OCI-LY7 (cell line): ENCODE results near the gene HEATR5A. TPM values are rescaled to one million over a fixed set of nuclear protein-coding genes. Genes with fewer than 3 reads are reported as not detected.

ENCODE experiments used
- BruUV-seq: library from RNA; stranded (reverse); fragments of 400-500 nt; replicated peaks from 2 replicates; lab custom pipeline; 2021; lab: Mats Ljungman, UMichigan
- CTCF ChIA-PET: fragments of 300-600 bp; sonication (Branson Sonifier 250); formaldehyde crosslinking; loops from one replicate; lab custom pipeline; 2022; ENCODE audit warnings: antibody characterized with exemption; ENCODE audit not compliant: unreplicated experiment; lab: Charles Lee
- POLR2A ChIA-PET: fragments of 300-600 bp; sonication (Branson Sonifier 250); formaldehyde crosslinking; loops from one replicate; lab custom pipeline; 2022; ENCODE audit warnings: antibody characterized with exemption; lab: Charles Lee
- DNase-seq: peaks from one replicate; pipeline ENCODE4 v3.0.0-alpha.2; 2015; ENCODE audit warnings: low spot score
- H2AFZ ChIP-seq: fragments of 200-600 bp; sonication (generic), shearing (Covaris generic); 2 replicates; pipeline ENCODE4 v1.6.1; 2014; ENCODE audit warnings: mild to moderate bottlenecking, antibody characterized with exemption, low read length, moderate library complexity
- H3K27ac ChIP-seq: fragments of 200-600 bp; sonication (generic); 2 replicates; pipeline ENCODE4 v1.5.1; 2014; ENCODE audit warnings: mixed run types, low read depth, mild to moderate bottlenecking, moderate library complexity, low read length, inconsistent platforms; ENCODE audit not compliant: poor library complexity, severe bottlenecking
- H3K36me3 ChIP-seq: fragments of 200-600 bp; sonication (generic); 2 replicates; pipeline ENCODE4 v1.6.1; 2014; ENCODE audit warnings: mild to moderate bottlenecking, antibody characterized with exemption, low read length, moderate library complexity, mixed read lengths; ENCODE audit not compliant: insufficient read depth
- H3K4me1 ChIP-seq: fragments of 200-600 bp; sonication (generic); 2 replicates; pipeline ENCODE4 v1.5.1; 2014; ENCODE audit warnings: mild to moderate bottlenecking, low read length; ENCODE audit not compliant: insufficient read depth, poor library complexity, severe bottlenecking
- H3K4me2 ChIP-seq: fragments of 200-600 bp; sonication (generic); 2 replicates; pipeline ENCODE4 v1.6.1; 2014; ENCODE audit warnings: mild to moderate bottlenecking, low read length
- H3K4me3 ChIP-seq: fragments of 200-600 bp; sonication (generic); 2 replicates; pipeline ENCODE4 v1.5.1; 2014; ENCODE audit warnings: mild to moderate bottlenecking, low read depth, low read length; ENCODE audit not compliant: poor library complexity, severe bottlenecking
- H3K79me2 ChIP-seq: fragments of 200-600 bp; sonication (generic); 2 replicates; pipeline ENCODE4 v1.6.1; 2016; ENCODE audit warnings: low read depth, mild to moderate bottlenecking, low read length, moderate library complexity, mixed read lengths; ENCODE audit not compliant: insufficient read depth
- H3K9me2 ChIP-seq: fragments of 200-600 bp; sonication (generic); 2 replicates; pipeline ENCODE4 v1.6.1; 2016; ENCODE audit warnings: mild to moderate bottlenecking, low read length, mixed read lengths; ENCODE audit not compliant: insufficient read depth
- H3K9me3 ChIP-seq: fragments of 200-600 bp; sonication (generic); 2 replicates; pipeline ENCODE4 v1.6.1; 2014; ENCODE audit warnings: mild to moderate bottlenecking, mixed run types, low read length, mixed read lengths
- H4K20me1 ChIP-seq: fragments of 200-600 bp; sonication (generic); 2 replicates; pipeline ENCODE4 v1.6.1; 2014; ENCODE audit warnings: mild to moderate bottlenecking, antibody characterized with exemption, low read length, moderate library complexity, mixed read lengths; ENCODE audit not compliant: insufficient read depth
- EZH2phosphoT487 ChIP-seq: fragments of 200-600 bp; sonication (generic); IDR thresholded peaks from 2 replicates; pipeline ENCODE4 v1.6.1; 2018; ENCODE audit warnings: low read depth, borderline replicate concordance, mild to moderate bottlenecking, mixed run types, antibody characterized with exemption, low read length, moderate library complexity, mixed read lengths
- intact Hi-C: fragments of 100-400 bp; cut with micrococcal nuclease; formaldehyde crosslinking; loops from one replicate; pipeline ENCODE4 v1.10.0; 2022; ENCODE audit not compliant: unreplicated experiment
- total RNA-seq, 2 experiments: library from RNA; depleted of rRNA in 1 of 2; stranded (reverse); fragments of >200 nt in 1 of 2; shearing (Covaris generic) in 1 of 2; gene quantifications; 2 replicates each; pipeline ENCODE4 v1.2.3, GENCODE V29; 2014 to 2022
- TF ChIP-seq, protein P1 (sequence below): fragments of 200-600 bp; sonication (generic); conservative IDR thresholded peaks from 2 replicates; pipeline ENCODE4 v1.5.1; 2014; ENCODE audit warnings: mild to moderate bottlenecking, antibody characterized with exemption, low read length, moderate library complexity, mixed read lengths

Gene HEATR5A
- total RNA-seq, 2 experiments from 2014 or later, result 12.0 to 16.2 TPM

- Histone ChIP-seq H3K36me3 (no peaks in the 10 kb centered on the region), H3K79me2 (no peaks in the 10 kb centered on the region), H3K4me2 (no peak overlapping the region), H2AFZ (no peak overlapping the region), H3K9me3 (no peaks in the 10 kb centered on the region), H3K9me2 (no peaks in the 10 kb centered on the region), H3K27ac (no peak overlapping the region), H3K4me1 (no peaks in the 10 kb centered on the region), H4K20me1 (no peaks in the 10 kb centered on the region), H3K4me3 (no peak overlapping the region)
- no peak for TF ChIP-seq EZH2phosphoT487
- TF ChIP-seq, protein P1, sequence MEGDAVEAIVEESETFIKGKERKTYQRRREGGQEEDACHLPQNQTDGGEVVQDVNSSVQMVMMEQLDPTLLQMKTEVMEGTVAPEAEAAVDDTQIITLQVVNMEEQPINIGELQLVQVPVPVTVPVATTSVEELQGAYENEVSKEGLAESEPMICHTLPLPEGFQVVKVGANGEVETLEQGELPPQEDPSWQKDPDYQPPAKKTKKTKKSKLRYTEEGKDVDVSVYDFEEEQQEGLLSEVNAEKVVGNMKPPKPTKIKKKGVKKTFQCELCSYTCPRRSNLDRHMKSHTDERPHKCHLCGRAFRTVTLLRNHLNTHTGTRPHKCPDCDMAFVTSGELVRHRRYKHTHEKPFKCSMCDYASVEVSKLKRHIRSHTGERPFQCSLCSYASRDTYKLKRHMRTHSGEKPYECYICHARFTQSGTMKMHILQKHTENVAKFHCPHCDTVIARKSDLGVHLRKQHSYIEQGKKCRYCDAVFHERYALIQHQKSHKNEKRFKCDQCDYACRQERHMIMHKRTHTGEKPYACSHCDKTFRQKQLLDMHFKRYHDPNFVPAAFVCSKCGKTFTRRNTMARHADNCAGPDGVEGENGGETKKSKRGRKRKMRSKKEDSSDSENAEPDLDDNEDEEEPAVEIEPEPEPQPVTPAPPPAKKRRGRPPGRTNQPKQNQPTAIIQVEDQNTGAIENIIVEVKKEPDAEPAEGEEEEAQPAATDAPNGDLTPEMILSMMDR, result no peak
- ChIA-PET CTCF (no interaction called here), POLR2A (interaction anchor here (0.6 to 1.6 kb wide), 4 partner anchors 14 to 774 kb away, joined by 3 to 4 read pairs (median 3); no protein-coding TSS in a partner anchor)
- intact Hi-C loops, result no loop called here
- BruUV-seq, result no TSS peak
- no peak for DNase-seq
These were observed 123.2 kb downstream of the HEATR5A start for GRCh38 chr14:31297112-31297511.

DNA sequence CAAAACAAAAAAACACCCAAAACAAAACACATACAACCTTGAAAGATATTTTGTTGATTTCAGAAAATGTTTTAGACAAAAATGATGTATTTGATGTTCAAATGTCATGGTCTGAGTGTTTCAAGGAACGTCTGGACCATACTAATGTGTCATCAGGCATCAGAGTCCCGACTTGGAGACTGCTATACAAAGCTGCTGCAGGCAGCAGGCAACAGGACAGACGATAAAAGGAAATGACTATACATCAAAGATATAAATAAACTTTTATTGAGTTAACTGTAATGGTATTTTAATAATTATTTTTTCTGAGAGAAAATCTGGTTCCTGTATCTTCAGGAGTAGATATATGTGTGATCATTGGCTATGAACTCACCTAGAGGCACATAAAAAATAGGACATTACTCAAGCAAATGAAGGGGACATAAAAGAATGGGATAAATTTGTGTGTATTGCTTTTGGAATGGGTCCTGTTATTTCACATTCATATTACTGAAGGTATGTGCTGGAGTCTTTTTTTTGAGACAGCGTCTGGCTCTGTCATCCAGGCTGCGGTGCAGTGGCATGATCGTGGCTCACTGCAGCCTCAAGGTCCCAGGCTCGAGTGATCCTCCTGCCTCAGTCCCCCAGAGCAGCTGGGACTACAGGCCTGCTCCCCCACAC, 125.5 kb downstream of the HEATR5A start:
- H3K4me1 ChIP-seq, result no peaks in the 10 kb centered on the region
- intact Hi-C loops, result no loop called here
- no peaks in the 10 kb centered on the region for H3K79me2 ChIP-seq
- no peaks in the 10 kb centered on the region for H4K20me1 ChIP-seq
- no peak overlapping the region for H3K4me3 ChIP-seq
- CTCF ChIA-PET, result no interaction called here
- H3K9me2 ChIP-seq, result no peaks in the 10 kb centered on the region
- no peak overlapping the region for H3K4me2 ChIP-seq
- no peak overlapping the region for H2AFZ ChIP-seq
- POLR2A ChIA-PET, result no interaction called here
- no peak for DNase-seq
- no peaks in the 10 kb centered on the region for H3K9me3 ChIP-seq
- H3K27ac ChIP-seq, result no peak overlapping the region
- H3K36me3 ChIP-seq, result no peaks in the 10 kb centered on the region
- TF ChIP-seq, protein P1, result no peak
- no peak for TF ChIP-seq EZH2phosphoT487
- no TSS peak for BruUV-seq

DNA sequence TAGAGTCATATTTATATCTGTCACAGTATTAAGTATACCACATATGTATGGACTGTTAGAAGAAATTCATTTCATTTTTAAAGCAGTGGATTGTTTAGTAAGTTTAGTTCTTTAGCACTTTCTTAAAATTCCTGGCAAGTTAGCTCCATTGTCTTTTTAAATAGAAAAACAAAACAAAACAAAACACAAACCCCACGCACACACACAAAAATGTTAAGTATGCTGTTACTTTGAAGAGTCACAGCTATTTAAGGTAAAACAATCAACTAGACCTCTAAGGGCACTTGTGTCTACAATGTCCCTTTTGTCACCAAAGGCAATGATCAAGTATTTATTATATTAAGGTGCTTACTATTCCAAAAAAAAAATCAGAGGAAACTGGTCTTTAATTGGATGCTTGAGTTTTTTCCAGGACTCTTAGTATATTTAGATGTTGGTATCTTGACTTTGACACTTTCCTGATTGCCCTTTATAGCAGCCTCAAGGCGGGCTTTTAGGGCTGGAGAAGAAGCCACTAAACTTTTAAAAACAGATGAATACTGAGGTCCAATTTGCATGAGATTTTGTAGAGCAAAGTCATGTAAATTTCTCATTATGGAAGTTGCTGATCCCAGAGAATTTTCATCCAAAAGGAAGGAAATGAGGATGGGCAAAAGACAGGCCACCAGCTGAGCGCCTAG, 127.3 kb downstream of the HEATR5A start:
- no peaks in the 10 kb centered on the region for H3K9me3 ChIP-seq
- H3K9me2 ChIP-seq, result no peaks in the 10 kb centered on the region
- intact Hi-C loops, result no loop called here
- no peaks in the 10 kb centered on the region for H3K79me2 ChIP-seq
- no peak for TF ChIP-seq EZH2phosphoT487
- TF ChIP-seq, protein P1, result no peak
- DNase-seq, result no peak
- POLR2A ChIA-PET, result no interaction called here
- H3K36me3 ChIP-seq, result no peaks in the 10 kb centered on the region
- no peak overlapping the region for H2AFZ ChIP-seq
- no peaks in the 10 kb centered on the region for H3K4me1 ChIP-seq
- H4K20me1 ChIP-seq, result no peaks in the 10 kb centered on the region
- H3K4me3 ChIP-seq, result no peak overlapping the region
- CTCF ChIA-PET, result no interaction called here
- H3K27ac ChIP-seq, result no peak overlapping the region
- no peak overlapping the region for H3K4me2 ChIP-seq
- BruUV-seq, result TSS peak; percentile 67
